KOPT-K1 (cell line): Measurements from ENCODE around the gene LMF1.
"Not testable (repeated sequence)": the region's sequence is repeated elsewhere in the genome, so short reads cannot be mapped to it uniquely, and the experiment has no call there.

Experiments
- H3K27ac ChIP-seq: fragments of 200-600 bp; sonication (generic); 2 replicates; pipeline ENCODE4 v1.5.1; 2016; ENCODE audit warnings: antibody characterized with exemption, mild to moderate bottlenecking, low read depth, low read length; ENCODE audit not compliant: poor library complexity, severe bottlenecking
- H3K36me3 ChIP-seq: fragments of 200-600 bp; sonication (generic); 2 replicates; pipeline ENCODE4 v1.5.1; 2017; ENCODE audit warnings: antibody characterized with exemption, mild to moderate bottlenecking, low read length, moderate library complexity; ENCODE audit not compliant: insufficient read depth
- H3K9me3 ChIP-seq: fragments of 200-600 bp; sonication (generic); 2 replicates; pipeline ENCODE4 v1.5.1; 2017; ENCODE audit warnings: antibody characterized with exemption, low read length, mild to moderate bottlenecking; ENCODE audit not compliant: insufficient read depth, poor library complexity, severe bottlenecking

Gene LMF1

GRCh38 chr16:962366-962765, 8.4 kb downstream of the LMF1 start:
- Histone ChIP-seq H3K9me3 (no peaks in the 10 kb centered on the region), H3K27ac (no peak overlapping the region), H3K36me3 (peaks cover 16% of the 10 kb centered on the region; the same call in 1 of the 2 replicates)

- Histone ChIP-seq H3K36me3 (no peaks in the 10 kb centered on the region), H3K27ac (no peak overlapping the region), H3K9me3 (no peaks in the 10 kb centered on the region)
These were observed 11.3 kb downstream of the LMF1 start for GRCh38 chr16:959232-960040.

GRCh38 chr16:955766-956165, 15.0 kb downstream of the LMF1 start:
- H3K27ac ChIP-seq, H3K9me3 ChIP-seq, H3K36me3 ChIP-seq: not testable (repeated sequence)

DNA sequence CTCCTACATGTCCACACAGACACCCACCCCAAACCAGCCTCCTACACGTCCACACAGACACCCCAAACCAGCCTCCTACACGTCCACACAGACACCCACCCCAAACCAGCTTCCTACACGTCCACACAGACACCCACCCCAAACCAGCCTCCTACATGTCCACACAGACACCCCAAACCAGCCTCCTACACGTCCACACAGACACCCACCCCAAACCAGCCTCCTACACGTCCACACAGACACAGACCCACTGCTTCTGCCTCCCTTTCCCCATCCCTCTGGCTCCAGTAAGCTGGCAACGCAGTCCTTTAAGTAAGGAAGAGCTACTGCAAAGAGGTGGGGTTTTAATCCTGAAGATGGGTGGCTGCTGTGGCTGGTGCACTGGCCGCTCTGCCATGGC, 17.0 kb downstream of the LMF1 start:
- not testable (repeated sequence) for H3K27ac ChIP-seq, H3K36me3 ChIP-seq, H3K9me3 ChIP-seq

DNA sequence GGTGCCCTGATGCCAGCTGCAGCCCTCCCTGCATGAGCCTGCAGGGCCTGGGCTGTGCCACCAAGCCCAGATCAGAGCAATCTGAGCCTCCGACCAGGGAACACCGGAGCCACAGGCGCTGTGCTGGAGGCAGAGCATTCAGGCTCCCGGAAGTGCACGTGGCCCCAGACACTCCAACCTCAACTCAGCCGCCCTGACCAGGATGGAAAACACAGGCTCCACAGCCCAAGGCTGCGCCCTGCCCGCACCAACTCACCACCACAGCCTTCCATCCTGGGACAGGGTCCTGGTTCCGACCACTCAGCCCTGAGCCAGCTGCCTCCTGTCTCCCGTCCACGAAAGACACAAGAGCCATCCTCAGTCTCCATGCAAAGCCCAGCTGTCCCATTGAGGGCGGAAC, 18.5 kb downstream of the LMF1 start:
- no peaks in the 10 kb centered on the region for H3K9me3 ChIP-seq
- H3K27ac ChIP-seq = no peak overlapping the region
- no peaks in the 10 kb centered on the region; the same call in 1 of the 2 replicates for H3K36me3 ChIP-seq

GRCh38 chr16:951660-952301, 19.0 kb downstream of the LMF1 start:
- Histone ChIP-seq H3K9me3 (no peaks in the 10 kb centered on the region), H3K36me3 (peaks cover 1% of the 10 kb centered on the region; the same call in 1 of the 2 replicates), H3K27ac (no peak overlapping the region)

DNA sequence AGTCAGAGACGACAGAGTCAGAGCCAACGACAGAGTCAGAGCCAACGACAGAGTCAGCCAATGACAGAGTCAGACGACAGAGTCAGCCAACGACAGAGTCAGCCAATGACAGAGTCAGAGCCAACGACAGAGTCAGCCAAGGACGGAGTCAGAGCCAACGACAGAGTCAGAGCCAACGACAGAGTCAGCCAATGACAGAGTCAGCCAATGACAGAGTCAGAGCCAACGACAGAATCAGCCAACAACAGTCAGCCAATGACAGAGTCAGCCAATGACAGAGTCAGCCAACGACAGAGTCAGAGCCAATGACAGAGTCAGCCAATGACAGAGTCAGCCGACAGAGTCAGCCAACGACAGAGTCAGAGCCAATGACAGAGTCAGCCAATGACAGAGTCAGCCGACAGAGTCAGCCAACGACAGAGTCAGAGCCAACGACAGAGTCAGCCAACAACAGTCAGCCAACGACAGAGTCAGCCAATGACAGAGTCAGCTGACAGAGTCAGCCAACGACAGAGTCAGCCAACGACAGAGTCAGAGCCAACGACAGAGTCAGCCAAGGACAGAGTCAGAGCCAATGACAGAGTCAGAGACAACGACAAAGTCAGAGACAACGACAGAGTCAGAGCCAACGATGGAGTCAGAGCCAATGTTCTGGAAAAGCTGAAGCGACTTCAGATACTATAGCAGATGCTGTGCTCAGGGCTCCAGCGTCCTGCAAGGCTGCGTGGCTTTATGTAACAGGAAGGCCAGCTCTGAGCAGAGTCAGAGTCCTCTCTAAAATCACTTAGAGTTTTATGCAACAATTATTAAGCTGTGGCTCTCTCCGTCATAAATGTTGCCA, 19.8 kb downstream of the LMF1 start:
- not testable (repeated sequence) for H3K36me3 ChIP-seq, H3K27ac ChIP-seq

DNA sequence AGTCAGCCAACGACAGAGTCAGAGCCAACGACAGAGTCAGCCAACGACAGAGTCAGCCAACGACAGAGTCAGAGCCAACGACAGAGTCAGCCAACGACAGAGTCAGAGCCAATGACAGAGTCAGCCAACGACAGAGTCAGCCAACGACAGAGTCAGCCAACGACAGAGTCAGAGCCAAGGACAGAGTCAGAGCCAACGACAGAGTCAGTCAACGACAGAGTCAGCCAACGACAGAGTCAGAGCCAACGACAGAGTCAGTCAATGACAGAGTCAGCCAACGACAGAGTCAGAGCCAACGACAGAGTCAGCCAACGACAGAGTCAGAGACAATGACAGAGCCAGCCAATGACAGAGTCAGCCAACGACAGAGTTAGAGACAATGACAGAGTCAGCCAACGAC, 22.0 kb downstream of the LMF1 start:
- H3K36me3 ChIP-seq = peaks cover 21% of the 10 kb centered on the region; the same call in 1 of the 2 replicates
- not testable (repeated sequence) for H3K27ac ChIP-seq, H3K9me3 ChIP-seq

More for the DNA sequence above, 19.8 kb downstream of the LMF1 start:
- H3K9me3 ChIP-seq = not testable (repeated sequence)

- not testable (repeated sequence) for H3K9me3 ChIP-seq, H3K27ac ChIP-seq
- H3K36me3 ChIP-seq = peaks cover 21% of the 10 kb centered on the region; the same call in 1 of the 2 replicates
These were observed 22.9 kb downstream of the LMF1 start for GRCh38 chr16:947922-948303.

DNA sequence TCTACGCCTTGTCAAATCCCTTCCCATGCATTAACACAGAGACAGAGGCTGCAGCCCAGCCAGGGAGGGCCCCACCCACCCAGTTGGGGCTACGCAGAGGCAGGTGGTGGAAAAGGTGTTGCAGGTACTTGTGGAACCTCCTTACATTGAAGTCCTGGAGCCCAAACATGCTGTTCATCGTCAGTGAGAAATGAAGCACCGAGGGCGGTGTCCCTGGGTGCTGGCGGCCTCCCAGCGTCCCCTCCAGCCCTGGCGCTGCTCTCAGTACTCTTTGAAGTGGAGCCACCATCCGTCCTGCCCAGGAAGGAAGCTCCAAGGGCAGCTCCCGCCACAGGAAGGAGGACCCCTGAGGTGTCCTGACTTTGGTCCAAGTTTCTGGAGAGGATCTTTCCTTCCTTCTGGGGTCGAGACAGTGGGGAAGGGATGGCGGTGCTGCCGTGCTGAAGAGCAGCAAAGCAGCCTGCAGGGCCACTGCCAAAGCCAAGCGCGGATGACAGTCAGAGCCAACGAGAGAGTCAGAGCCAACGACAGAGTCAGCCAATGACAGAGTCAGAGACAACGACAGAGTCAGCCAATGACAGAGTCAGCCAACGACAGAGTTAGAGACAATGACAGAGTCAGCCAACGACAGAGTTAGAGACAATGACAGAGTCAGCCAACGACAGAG, 23.4 kb downstream of the LMF1 start:
- Histone ChIP-seq H3K36me3 (peaks cover 21% of the 10 kb centered on the region; the same call in 1 of the 2 replicates), H3K9me3 (peaks cover 4% of the 10 kb centered on the region), H3K27ac (no peak overlapping the region)

DNA sequence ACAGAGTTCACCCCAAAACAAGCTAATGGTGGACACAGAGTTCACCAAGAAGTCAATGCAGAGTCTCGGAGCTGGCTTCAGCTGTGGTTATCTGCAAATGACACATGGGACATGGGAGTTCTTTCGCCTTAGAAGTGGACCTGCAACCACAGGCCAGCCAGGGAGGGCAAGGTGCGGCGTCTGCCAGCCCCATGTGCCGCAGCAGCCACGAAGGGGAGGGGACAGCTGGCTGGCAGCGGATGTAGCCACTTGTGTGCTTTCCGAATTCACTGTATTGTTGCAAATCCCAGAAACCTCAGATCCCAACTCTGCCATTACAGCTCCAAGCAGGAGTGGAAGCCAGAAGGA, 24.8 kb downstream of the LMF1 start:
- Histone ChIP-seq H3K27ac (no peak overlapping the region), H3K9me3 (peaks cover 9% of the 10 kb centered on the region), H3K36me3 (peaks cover 26% of the 10 kb centered on the region; the same call in 1 of the 2 replicates)

- peaks cover 9% of the 10 kb centered on the region for H3K9me3 ChIP-seq
- no peak overlapping the region for H3K27ac ChIP-seq
- H3K36me3 ChIP-seq = peaks cover 26% of the 10 kb centered on the region; the same call in 1 of the 2 replicates
These were observed 25.3 kb downstream of the LMF1 start for GRCh38 chr16:945271-946047.

- Histone ChIP-seq H3K27ac (no peak overlapping the region), H3K36me3 (peaks cover 26% of the 10 kb centered on the region; the same call in 1 of the 2 replicates), H3K9me3 (peaks cover 9% of the 10 kb centered on the region)
These were observed 26.8 kb downstream of the LMF1 start for GRCh38 chr16:943971-944370.

GRCh38 chr16:942436-943060, 28.2 kb downstream of the LMF1 start:
- H3K9me3 ChIP-seq = peaks cover 9% of the 10 kb centered on the region
- no peak overlapping the region for H3K27ac ChIP-seq
- peaks cover 26% of the 10 kb centered on the region; the same call in 1 of the 2 replicates for H3K36me3 ChIP-seq
